Lower lobe of right lung (tissue), 2 donors: Measurements from ENCODE around the gene ATP6AP1. TPM values are rescaled to one million over a fixed set of nuclear protein-coding genes. Genes with fewer than 3 reads are reported as not detected.

Experiments used
- ATAC-seq, 2 donors: fragments of 200-7000 bp; cut with Tn5 transposase; one replicate each; pipeline ENCODE4 v1.9.1; 2020 to 2022; ENCODE audit warnings: mild to moderate bottlenecking in 2 of 2, moderate library complexity in 2 of 2
- DNase-seq: peaks from one replicate; pipeline ENCODE4 v3.0.0-alpha.2; 2020
- H3K27ac ChIP-seq: fragments of 200-600 bp; one replicate; pipeline ENCODE4 v1.8.0; 2022
- H3K27me3 ChIP-seq: fragments of 200-600 bp; one replicate; pipeline ENCODE4 v1.8.0; 2022; ENCODE audit warnings: low read depth
- H3K36me3 ChIP-seq: fragments of 200-600 bp; one replicate; pipeline ENCODE4 v1.8.0; 2022; ENCODE audit warnings: mild to moderate bottlenecking
- H3K4me1 ChIP-seq: fragments of 200-600 bp; one replicate; pipeline ENCODE4 v1.8.0; 2022
- H3K4me3 ChIP-seq: fragments of 200-600 bp; one replicate; pipeline ENCODE4 v1.8.0; 2022; ENCODE audit warnings: mild to moderate bottlenecking
- H3K9me3 ChIP-seq: fragments of 200-600 bp; one replicate; pipeline ENCODE4 v1.8.0; 2022
- CTCF ChIP-seq: fragments of 200-600 bp; IDR thresholded peaks from one replicate; pipeline ENCODE4 v1.8.0; 2022; ENCODE audit warnings: antibody characterized with exemption, mild to moderate bottlenecking
- intact Hi-C: fragments of 100-400 bp; cut with DNase I; formaldehyde crosslinking; loops from one replicate; pipeline ENCODE4 v1.11.0; 2022
- total RNA-seq: library from RNA; stranded (reverse); fragmentation: NEBNext Ultra II Directional; extraction: Animal tissue kit (Norgen Biotek cat#: 25700); gene quantifications from one replicate; pipeline ENCODE4 v1.2.1, GENCODE V29; 2021
- donor health status: DM: no; HTN: yes; CAD: no; lungs with severe emphysema.

The ATP6AP1 gene
- total RNA-seq, 1 donor from 2014 or later, result 235 TPM

GRCh38 chrX:154452823-154453222, 24.3 kb downstream of the ATP6AP1 start:
- ATAC-seq (no peak), DNase-seq (no peak)
- H3K27ac ChIP-seq, result no peak overlapping the region
- TF ChIP-seq CTCF, result no peak
- intact Hi-C loops, result no loop called here
- no peaks in the 10 kb centered on the region for H3K27me3 ChIP-seq
- no peaks in the 10 kb centered on the region for H3K9me3 ChIP-seq
- H3K4me1 ChIP-seq, result no peaks in the 10 kb centered on the region
- no peak overlapping the region for H3K4me3 ChIP-seq
- H3K36me3 ChIP-seq, result peaks cover 34% of the 10 kb centered on the region

- Histone ChIP-seq H3K4me3 (peak overlapping the region; percentile 68), H3K36me3 (peaks cover 9% of the 10 kb centered on the region), H3K9me3 (no peaks in the 10 kb centered on the region), H3K27me3 (no peaks in the 10 kb centered on the region), H3K27ac (peak overlapping the region; percentile 56), H3K4me1 (no peaks in the 10 kb centered on the region)
- no peak for TF ChIP-seq CTCF
- intact Hi-C loops, result no loop called here
- peak; percentile 60 for DNase-seq
- ATAC-seq, result peak; percentile 75 to 83
These were observed 29.1 kb downstream of the ATP6AP1 start for GRCh38 chrX:154457491-154458115.

GRCh38 chrX:154458116-154458953, 29.9 kb downstream of the ATP6AP1 start, which contains the start of gene PLXNA3:
Gene PLXNA3, plus strand, starts transcription at chrX:154458281. Its CDS starts 1,903 bp downstream, at chrX:154460184.
- no peak for TF ChIP-seq CTCF
- Histone ChIP-seq H3K36me3 (peaks cover 10% of the 10 kb centered on the region), H3K4me3 (peak within 1 kb of the TSS; percentile 68), H3K9me3 (no peaks in the 10 kb centered on the region), H3K27me3 (no peaks in the 10 kb centered on the region), H3K27ac (peak within 1 kb of the TSS; percentile 56), H3K4me1 (no peaks in the 10 kb centered on the region)
- DNase-seq, result peak; percentile 60
- peak; percentile 79 to 88 for ATAC-seq
- intact Hi-C loops, result no loop called here

GRCh38 chrX:154458954-154459778, 30.7 kb downstream of the ATP6AP1 start:
- H3K36me3 ChIP-seq, result peaks cover 17% of the 10 kb centered on the region
- H3K4me1 ChIP-seq, result no peaks in the 10 kb centered on the region
- no peak for TF ChIP-seq CTCF
- peak overlapping the region; percentile 68 for H3K4me3 ChIP-seq
- no peaks in the 10 kb centered on the region for H3K27me3 ChIP-seq
- intact Hi-C loops, result no loop called here
- no peaks in the 10 kb centered on the region for H3K9me3 ChIP-seq
- DNase-seq, result peak; percentile 55
- peak; percentile 72 to 77 for ATAC-seq
- H3K27ac ChIP-seq, result peak overlapping the region; percentile 56

- H3K4me1 ChIP-seq, result no peaks in the 10 kb centered on the region
- intact Hi-C loops, result no loop called here
- ATAC-seq, result no peak
- no peaks in the 10 kb centered on the region for H3K9me3 ChIP-seq
- no peak for TF ChIP-seq CTCF
- DNase-seq, result no peak
- H3K27me3 ChIP-seq, result no peaks in the 10 kb centered on the region
- peaks cover 23% of the 10 kb centered on the region for H3K36me3 ChIP-seq
- peak overlapping the region; percentile 68 for H3K4me3 ChIP-seq
- H3K27ac ChIP-seq, result no peak overlapping the region
These were observed 31.4 kb downstream of the ATP6AP1 start for GRCh38 chrX:154459832-154460231.
